Mesothelial cell of epicardium (in vitro differentiated cells): ENCODE results near the gene NELL1. TPM values are rescaled to one million over a fixed set of nuclear protein-coding genes. Genes with fewer than 3 reads are reported as not detected.

Source experiments
- DNase-seq, 2 experiments: peaks; one replicate each; pipeline ENCODE4 v3.0.0; 2021; ENCODE audit warnings: low spot score in 2 of 2; ENCODE audit not compliant: unreplicated experiment in 2 of 2
- H3K27ac Mint-ChIP-seq: 2 replicates; pipeline ENCODE4 v1.8.0; 2021; ENCODE audit warnings: mixed read lengths
- H3K27me3 Mint-ChIP-seq: 2 replicates; pipeline ENCODE4 v1.8.0; 2021; ENCODE audit warnings: low read depth, mixed read lengths
- H3K36me3 Mint-ChIP-seq: 2 replicates; pipeline ENCODE4 v1.8.0; 2021; ENCODE audit warnings: mixed read lengths
- H3K4me1 Mint-ChIP-seq: 2 replicates; pipeline ENCODE4 v1.8.0; 2021; ENCODE audit warnings: mixed read lengths
- H3K4me3 Mint-ChIP-seq: 2 replicates; pipeline ENCODE4 v1.8.0; 2021; ENCODE audit warnings: mild to moderate bottlenecking, moderate library complexity, mixed read lengths
- H3K9me3 Mint-ChIP-seq: 2 replicates; pipeline ENCODE4 v1.8.0; 2021; ENCODE audit warnings: mixed read lengths
- CTCF ChIP-seq: fragments of 200-600 bp; sonication (generic); IDR thresholded peaks from one replicate; pipeline ENCODE4 v1.5.0; 2021; ENCODE audit warnings: antibody characterized with exemption; ENCODE audit not compliant: unreplicated experiment
- total RNA-seq: library from RNA; stranded (reverse); gene quantifications from 3 replicates; pipeline ENCODE4 v1.2.1, GENCODE V29; 2021

NELL1 gene
- total RNA-seq, 1 donor from 2014 or later = 1.7 TPM

GRCh38 chr11:20762980-20763379 is 93.6 kb downstream of the NELL1 start:
- peaks cover 2% of the 10 kb centered on the region for H3K27me3 Mint-ChIP-seq
- H3K36me3 Mint-ChIP-seq = no peaks in the 10 kb centered on the region
- no peak for TF ChIP-seq CTCF
- DNase-seq = no peak
- no peaks in the 10 kb centered on the region for H3K9me3 Mint-ChIP-seq
- H3K27ac Mint-ChIP-seq = no peak overlapping the region
- H3K4me1 Mint-ChIP-seq = no peaks in the 10 kb centered on the region
- no peak overlapping the region for H3K4me3 Mint-ChIP-seq

- Mint-ChIP-seq H3K4me1 (peaks cover 6% of the 10 kb centered on the region), H3K27me3 (peaks cover 13% of the 10 kb centered on the region), H3K4me3 (no peak overlapping the region), H3K9me3 (no peaks in the 10 kb centered on the region), H3K36me3 (no peaks in the 10 kb centered on the region), H3K27ac (no peak overlapping the region)
- no peak for DNase-seq
- TF ChIP-seq CTCF = no peak
These were observed 101.1 kb downstream of the NELL1 start for GRCh38 chr11:20770414-20770946.

- Mint-ChIP-seq H3K4me1 (peaks cover 6% of the 10 kb centered on the region), H3K27ac (no peak overlapping the region), H3K9me3 (no peaks in the 10 kb centered on the region), H3K4me3 (no peak overlapping the region), H3K27me3 (peaks cover 15% of the 10 kb centered on the region), H3K36me3 (no peaks in the 10 kb centered on the region)
- no peak for TF ChIP-seq CTCF
- no peak for DNase-seq
These were observed 101.6 kb downstream of the NELL1 start for GRCh38 chr11:20771026-20771425.

GRCh38 chr11:20771681-20772080 is 102.3 kb downstream of the NELL1 start:
- Mint-ChIP-seq H3K27me3 (peaks cover 18% of the 10 kb centered on the region), H3K9me3 (no peaks in the 10 kb centered on the region), H3K27ac (no peak overlapping the region), H3K4me3 (no peak overlapping the region), H3K4me1 (peaks cover 6% of the 10 kb centered on the region), H3K36me3 (no peaks in the 10 kb centered on the region)
- no peak for TF ChIP-seq CTCF
- DNase-seq = no peak

GRCh38 chr11:20775331-20775730 is 105.9 kb downstream of the NELL1 start:
- H3K4me1 Mint-ChIP-seq = peaks cover 3% of the 10 kb centered on the region
- no peak overlapping the region for H3K27ac Mint-ChIP-seq
- TF ChIP-seq CTCF = no peak
- H3K9me3 Mint-ChIP-seq = no peaks in the 10 kb centered on the region
- no peak overlapping the region for H3K4me3 Mint-ChIP-seq
- no peak for DNase-seq
- no peaks in the 10 kb centered on the region for H3K36me3 Mint-ChIP-seq
- H3K27me3 Mint-ChIP-seq = peaks cover 35% of the 10 kb centered on the region

GRCh38 chr11:20782775-20783174 is 113.4 kb downstream of the NELL1 start:
- no peaks in the 10 kb centered on the region for H3K36me3 Mint-ChIP-seq
- H3K4me3 Mint-ChIP-seq = no peak overlapping the region
- no peak for TF ChIP-seq CTCF

More at GRCh38 chr11:20782775-20783174, 113.4 kb downstream of the NELL1 start:
- Mint-ChIP-seq H3K9me3 (no peaks in the 10 kb centered on the region), H3K27ac (no peak overlapping the region), H3K4me1 (peaks cover 2% of the 10 kb centered on the region), H3K27me3 (peaks cover 33% of the 10 kb centered on the region)
- no peak for DNase-seq
